Skeletal muscle satellite cell (primary cell): ENCODE measurements around the gene NDEL1.

Experiments used
- H3K27me3 ChIP-seq: 2 replicates; pipeline ENCODE4 v1.7.0; 2013; ENCODE audit warnings: low read length; ENCODE audit not compliant: control insufficient read depth, insufficient read depth
- H3K36me3 ChIP-seq: 2 replicates; pipeline ENCODE4 v1.7.0; 2013; ENCODE audit warnings: mild to moderate bottlenecking, control low read depth, low read length; ENCODE audit not compliant: insufficient read depth
- H3K4me1 ChIP-seq: 2 replicates; pipeline ENCODE4 v1.7.0; 2013; ENCODE audit warnings: low read length; ENCODE audit not compliant: control insufficient read depth, insufficient read depth
- H3K4me2 ChIP-seq: 2 replicates; pipeline ENCODE4 v1.7.0; 2013; ENCODE audit warnings: mild to moderate bottlenecking, low read length
- H3K4me3 ChIP-seq: 2 replicates; pipeline ENCODE4 v1.7.0; 2013; ENCODE audit warnings: low read length
- H3K9ac ChIP-seq: 2 replicates; pipeline ENCODE4 v1.7.0; 2013; ENCODE audit warnings: mild to moderate bottlenecking, low read depth, low read length, moderate library complexity
- H3K9me3 ChIP-seq: replicated peaks from 2 replicates; pipeline ENCODE4 v1.7.0; 2013; ENCODE audit warnings: mild to moderate bottlenecking, control low read depth, low read length

The NDEL1 gene

GRCh38 chr17:8494506-8495111, 58.9 kb downstream of the NDEL1 start:
- Histone ChIP-seq H3K4me1 (no peaks in the 10 kb centered on the region), H3K4me3 (no peak overlapping the region), H3K36me3 (peaks cover 39% of the 10 kb centered on the region), H3K9me3 (no peaks in the 10 kb centered on the region), H3K4me2 (no peak overlapping the region), H3K27me3 (no peaks in the 10 kb centered on the region), H3K9ac (no peak overlapping the region)

- Histone ChIP-seq H3K4me3 (no peak overlapping the region), H3K27me3 (no peaks in the 10 kb centered on the region), H3K9ac (no peak overlapping the region), H3K4me1 (no peaks in the 10 kb centered on the region), H3K36me3 (peaks cover 31% of the 10 kb centered on the region), H3K9me3 (no peaks in the 10 kb centered on the region), H3K4me2 (no peak overlapping the region)
These were observed 60.4 kb downstream of the NDEL1 start for GRCh38 chr17:8496081-8496480.

- Histone ChIP-seq H3K9me3 (no peaks in the 10 kb centered on the region), H3K4me1 (no peaks in the 10 kb centered on the region), H3K9ac (no peak overlapping the region), H3K36me3 (peaks cover 19% of the 10 kb centered on the region), H3K4me3 (no peak overlapping the region), H3K4me2 (no peak overlapping the region), H3K27me3 (no peaks in the 10 kb centered on the region)
These were observed 63.5 kb downstream of the NDEL1 start for GRCh38 chr17:8499171-8499570.

GRCh38 chr17:8499614-8500013, 63.9 kb downstream of the NDEL1 start:
- H3K4me3 ChIP-seq = no peak overlapping the region
- H3K9ac ChIP-seq = no peak overlapping the region
- no peaks in the 10 kb centered on the region for H3K4me1 ChIP-seq
- no peaks in the 10 kb centered on the region for H3K27me3 ChIP-seq
- peaks cover 19% of the 10 kb centered on the region for H3K36me3 ChIP-seq
- H3K4me2 ChIP-seq = no peak overlapping the region
- H3K9me3 ChIP-seq = no peaks in the 10 kb centered on the region

GRCh38 chr17:8500609-8501008, 64.9 kb downstream of the NDEL1 start:
- Histone ChIP-seq H3K27me3 (no peaks in the 10 kb centered on the region), H3K36me3 (peaks cover 19% of the 10 kb centered on the region), H3K4me1 (no peaks in the 10 kb centered on the region), H3K4me3 (no peak overlapping the region), H3K9me3 (no peaks in the 10 kb centered on the region), H3K9ac (no peak overlapping the region), H3K4me2 (no peak overlapping the region)

- peaks cover 11% of the 10 kb centered on the region for H3K36me3 ChIP-seq
- no peaks in the 10 kb centered on the region for H3K27me3 ChIP-seq
- no peaks in the 10 kb centered on the region for H3K4me1 ChIP-seq
- no peak overlapping the region for H3K4me3 ChIP-seq
- H3K4me2 ChIP-seq = no peak overlapping the region
- no peaks in the 10 kb centered on the region for H3K9me3 ChIP-seq
- H3K9ac ChIP-seq = no peak overlapping the region
These were observed 66.4 kb downstream of the NDEL1 start for GRCh38 chr17:8502126-8502525.

GRCh38 chr17:8503368-8503767, 67.7 kb downstream of the NDEL1 start:
- Histone ChIP-seq H3K4me1 (no peaks in the 10 kb centered on the region), H3K36me3 (peaks cover 17% of the 10 kb centered on the region), H3K4me3 (no peak overlapping the region), H3K27me3 (no peaks in the 10 kb centered on the region), H3K9me3 (no peaks in the 10 kb centered on the region), H3K4me2 (no peak overlapping the region), H3K9ac (no peak overlapping the region)

GRCh38 chr17:8503807-8504206, 68.1 kb downstream of the NDEL1 start:
- no peaks in the 10 kb centered on the region for H3K9me3 ChIP-seq
- no peaks in the 10 kb centered on the region for H3K27me3 ChIP-seq
- peaks cover 21% of the 10 kb centered on the region for H3K36me3 ChIP-seq
- no peak overlapping the region for H3K4me3 ChIP-seq
- no peaks in the 10 kb centered on the region for H3K4me1 ChIP-seq
- H3K9ac ChIP-seq = no peak overlapping the region
- no peak overlapping the region for H3K4me2 ChIP-seq

- peaks cover 20% of the 10 kb centered on the region for H3K36me3 ChIP-seq
These were observed 69.0 kb downstream of the NDEL1 start for GRCh38 chr17:8504460-8505207.

GRCh38 chr17:8506145-8506544, 70.5 kb downstream of the NDEL1 start:
- Histone ChIP-seq H3K4me2 (no peak overlapping the region), H3K4me3 (no peak overlapping the region), H3K27me3 (no peaks in the 10 kb centered on the region), H3K4me1 (no peaks in the 10 kb centered on the region), H3K9me3 (no peaks in the 10 kb centered on the region), H3K9ac (no peak overlapping the region), H3K36me3 (peaks cover 20% of the 10 kb centered on the region)

More at GRCh38 chr17:8504460-8505207, 69.0 kb downstream of the NDEL1 start:
- H3K9me3 ChIP-seq = no peaks in the 10 kb centered on the region
- H3K4me1 ChIP-seq = no peaks in the 10 kb centered on the region
- H3K9ac ChIP-seq = no peak overlapping the region
- no peak overlapping the region for H3K4me2 ChIP-seq
- no peaks in the 10 kb centered on the region for H3K27me3 ChIP-seq
- H3K4me3 ChIP-seq = no peak overlapping the region

- Histone ChIP-seq H3K36me3 (peaks cover 32% of the 10 kb centered on the region), H3K9me3 (no peaks in the 10 kb centered on the region), H3K9ac (no peak overlapping the region), H3K4me3 (no peak overlapping the region), H3K4me1 (no peaks in the 10 kb centered on the region), H3K4me2 (no peak overlapping the region), H3K27me3 (no peaks in the 10 kb centered on the region)
These were observed 79.1 kb downstream of the NDEL1 start for GRCh38 chr17:8514801-8515200.
